ENCODE data around the gene PCDHGB7.

DNA sequence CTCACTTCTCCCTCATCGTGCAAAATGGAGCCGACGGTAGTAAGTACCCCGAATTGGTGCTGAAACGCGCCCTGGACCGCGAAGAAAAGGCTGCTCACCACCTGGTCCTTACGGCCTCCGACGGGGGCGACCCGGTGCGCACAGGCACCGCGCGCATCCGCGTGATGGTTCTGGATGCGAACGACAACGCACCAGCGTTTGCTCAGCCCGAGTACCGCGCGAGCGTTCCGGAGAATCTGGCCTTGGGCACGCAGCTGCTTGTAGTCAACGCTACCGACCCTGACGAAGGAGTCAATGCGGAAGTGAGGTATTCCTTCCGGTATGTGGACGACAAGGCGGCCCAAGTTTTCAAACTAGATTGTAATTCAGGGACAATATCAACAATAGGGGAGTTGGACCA lies 13.8 kb downstream of the PCDHGB7 start:
- TF ChIP-seq, protein P1, sequence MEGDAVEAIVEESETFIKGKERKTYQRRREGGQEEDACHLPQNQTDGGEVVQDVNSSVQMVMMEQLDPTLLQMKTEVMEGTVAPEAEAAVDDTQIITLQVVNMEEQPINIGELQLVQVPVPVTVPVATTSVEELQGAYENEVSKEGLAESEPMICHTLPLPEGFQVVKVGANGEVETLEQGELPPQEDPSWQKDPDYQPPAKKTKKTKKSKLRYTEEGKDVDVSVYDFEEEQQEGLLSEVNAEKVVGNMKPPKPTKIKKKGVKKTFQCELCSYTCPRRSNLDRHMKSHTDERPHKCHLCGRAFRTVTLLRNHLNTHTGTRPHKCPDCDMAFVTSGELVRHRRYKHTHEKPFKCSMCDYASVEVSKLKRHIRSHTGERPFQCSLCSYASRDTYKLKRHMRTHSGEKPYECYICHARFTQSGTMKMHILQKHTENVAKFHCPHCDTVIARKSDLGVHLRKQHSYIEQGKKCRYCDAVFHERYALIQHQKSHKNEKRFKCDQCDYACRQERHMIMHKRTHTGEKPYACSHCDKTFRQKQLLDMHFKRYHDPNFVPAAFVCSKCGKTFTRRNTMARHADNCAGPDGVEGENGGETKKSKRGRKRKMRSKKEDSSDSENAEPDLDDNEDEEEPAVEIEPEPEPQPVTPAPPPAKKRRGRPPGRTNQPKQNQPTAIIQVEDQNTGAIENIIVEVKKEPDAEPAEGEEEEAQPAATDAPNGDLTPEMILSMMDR (optimal IDR thresholded peaks at IDR 0.05 in 1 of 3, IDR thresholded peaks at IDR 0.05 in 1 of 3, conservative IDR thresholded peaks at IDR 0.05 in 1 of 3; ENCODE audit: extremely low read depth in 1 of 3, insufficient read depth in 2 of 3, low read length in 3 of 3): no peak
- no peak for TF ChIP-seq EZH2 (IDR thresholded peaks at IDR 0.05; ENCODE audit: low read length)
